ENCODE data around the gene CRYBA4. TPM values are rescaled to one million over a fixed set of nuclear protein-coding genes. Genes with fewer than 3 reads are reported as not detected.

The CRYBA4 gene
- polyA plus RNA-seq, 1 of the 3 experiments (the other 2 are of a cell fraction) = not detected

DNA sequence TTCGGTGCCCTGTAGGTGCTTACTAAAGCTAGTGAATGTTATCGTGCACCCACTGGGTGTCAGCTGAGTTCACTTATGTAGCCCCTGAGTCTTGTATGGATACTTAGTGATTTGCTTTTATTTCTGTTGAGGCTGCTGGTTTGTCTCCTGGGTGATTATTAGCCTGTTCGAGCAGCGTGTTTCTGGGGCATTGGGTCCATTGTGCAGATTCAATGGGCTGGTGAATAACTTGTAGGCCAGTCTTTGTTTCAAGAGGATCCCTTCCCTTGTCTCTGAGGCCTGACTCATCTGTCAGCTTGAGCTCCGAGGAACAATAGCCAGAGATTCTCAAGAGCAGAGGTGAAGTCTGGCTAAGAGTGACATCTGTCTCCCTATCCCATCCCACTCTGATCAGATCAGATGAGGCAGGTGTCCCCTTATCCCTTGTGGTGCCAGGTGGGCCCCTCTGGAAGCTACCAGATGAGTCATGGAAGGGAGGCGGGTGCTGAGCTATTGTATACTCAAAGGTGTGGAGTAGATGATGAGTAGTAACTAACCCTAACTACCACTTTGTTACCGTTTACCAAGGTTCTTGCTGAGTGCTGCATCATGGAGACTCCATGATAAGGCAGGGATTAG is 39.3 kb downstream of the CRYBA4 start:
- 85% methylated on average over 5 of the region's 7 CpGs for WGBS (ENCODE audit: low lambda C conversion rate)
- Histone ChIP-seq H3F3A (replicated peaks; ENCODE audit: insufficient read depth) (peaks cover 11% of the 10 kb centered on the region), H3K9ac (no peak overlapping the region), H3K27ac (ENCODE audit: low read depth in 2 of 2, low read length in 1 of 2) (no peak overlapping the region), H3K27me3 (ENCODE audit: insufficient read depth) (no peaks in the 10 kb centered on the region), H3K9me2 (no peaks in the 10 kb centered on the region), H3K4me2 (no peak overlapping the region), H4K20me1 (ENCODE audit: insufficient read depth) (no peaks in the 10 kb centered on the region), H3K79me2 (ENCODE audit: insufficient read depth) (no peaks in the 10 kb centered on the region), H3K9me3 (no peaks in the 10 kb centered on the region), H3K4me1 (ENCODE audit: control insufficient read depth in 1 of 2, insufficient read depth in 2 of 2, low read depth in 1 of 2, low read length in 1 of 2) (peaks cover 7% of the 10 kb centered on the region in 2 experiments; a peak in 2 of 4 replicates), H3K36me3 (replicated peaks in 1 of 2; ENCODE audit: control insufficient read depth in 1 of 2, insufficient read depth in 2 of 2, low read length in 1 of 2) (no peaks in the 10 kb centered on the region), H2AFZ (ENCODE audit: low read depth) (no peak overlapping the region), H3K4me3 (ENCODE audit: low read depth in 2 of 2, low read length in 1 of 2) (no peak overlapping the region)
- POLR2A ChIA-PET = no interaction called here
- TF ChIP-seq RAD21 (IDR thresholded peaks at IDR 0.05; ENCODE audit: low read length) = no peak
- TF ChIP-seq, protein P1, sequence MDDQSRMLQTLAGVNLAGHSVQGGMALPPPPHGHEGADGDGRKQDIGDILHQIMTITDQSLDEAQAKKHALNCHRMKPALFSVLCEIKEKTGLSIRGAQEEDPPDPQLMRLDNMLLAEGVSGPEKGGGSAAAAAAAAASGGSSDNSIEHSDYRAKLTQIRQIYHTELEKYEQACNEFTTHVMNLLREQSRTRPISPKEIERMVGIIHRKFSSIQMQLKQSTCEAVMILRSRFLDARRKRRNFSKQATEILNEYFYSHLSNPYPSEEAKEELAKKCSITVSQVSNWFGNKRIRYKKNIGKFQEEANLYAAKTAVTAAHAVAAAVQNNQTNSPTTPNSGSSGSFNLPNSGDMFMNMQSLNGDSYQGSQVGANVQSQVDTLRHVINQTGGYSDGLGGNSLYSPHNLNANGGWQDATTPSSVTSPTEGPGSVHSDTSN (IDR thresholded peaks at IDR 0.05) = peak; percentile 30; the same call in 1 of the 2 replicates
- CTCF ChIA-PET = interaction anchor here (2.2 kb wide), 1 partner anchor 8 kb away, joined by 6 read pairs; no protein-coding TSS in a partner anchor
- DNase-seq = no peak

DNA sequence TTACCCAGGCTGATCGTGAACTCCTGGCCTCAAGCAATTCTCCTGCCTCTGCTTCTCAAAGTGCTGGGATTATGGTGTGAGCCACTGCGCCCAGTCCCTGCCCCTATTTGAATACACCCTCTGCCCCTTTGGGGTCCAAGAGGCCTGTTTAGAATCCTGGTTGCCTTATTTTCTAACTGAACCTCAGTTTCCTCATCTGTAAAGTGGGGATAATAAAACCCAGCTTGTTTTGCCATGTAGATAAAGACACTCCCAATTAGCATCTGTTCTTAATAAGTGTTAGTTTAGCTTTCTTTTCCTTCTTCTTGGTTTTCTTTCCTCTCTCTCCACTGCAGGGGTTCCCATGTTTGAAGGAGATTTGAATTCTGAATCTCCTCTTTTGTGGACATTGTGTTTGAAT is 40.4 kb downstream of the CRYBA4 start:
- Histone ChIP-seq H3K36me3 (replicated peaks in 1 of 2; ENCODE audit: control insufficient read depth in 1 of 2, insufficient read depth in 2 of 2, low read length in 1 of 2) (no peaks in the 10 kb centered on the region), H3K79me2 (ENCODE audit: insufficient read depth) (no peaks in the 10 kb centered on the region), H4K20me1 (ENCODE audit: insufficient read depth) (no peaks in the 10 kb centered on the region), H3K4me2 (no peak overlapping the region), H2AFZ (ENCODE audit: low read depth) (no peak overlapping the region), H3K9me3 (no peaks in the 10 kb centered on the region), H3K9me2 (no peaks in the 10 kb centered on the region), H3K27me3 (ENCODE audit: insufficient read depth) (no peaks in the 10 kb centered on the region), H3K4me3 (ENCODE audit: low read depth in 2 of 2, low read length in 1 of 2) (no peak overlapping the region), H3K4me1 (ENCODE audit: control insufficient read depth in 1 of 2, insufficient read depth in 2 of 2, low read depth in 1 of 2, low read length in 1 of 2) (peaks cover 7 to 10% of the 10 kb centered on the region in 2 experiments; a peak in 2 of 4 replicates), H3F3A (replicated peaks; ENCODE audit: insufficient read depth) (peaks cover 12% of the 10 kb centered on the region), H3K27ac (ENCODE audit: low read depth in 2 of 2, low read length in 1 of 2) (no peak overlapping the region), H3K9ac (no peak overlapping the region)
- WGBS (ENCODE audit: low lambda C conversion rate) = 83% methylated on average over 2 of the region's 2 CpGs
- POLR2A ChIA-PET = no interaction called here
- DNase-seq = no peak
- no peak for TF ChIP-seq RAD21 (IDR thresholded peaks at IDR 0.05; ENCODE audit: low read length)
- no peak for TF ChIP-seq TEAD4 (IDR thresholded peaks at IDR 0.05; ENCODE audit: borderline replicate concordance, insufficient read depth)
- TF ChIP-seq, protein P2, sequence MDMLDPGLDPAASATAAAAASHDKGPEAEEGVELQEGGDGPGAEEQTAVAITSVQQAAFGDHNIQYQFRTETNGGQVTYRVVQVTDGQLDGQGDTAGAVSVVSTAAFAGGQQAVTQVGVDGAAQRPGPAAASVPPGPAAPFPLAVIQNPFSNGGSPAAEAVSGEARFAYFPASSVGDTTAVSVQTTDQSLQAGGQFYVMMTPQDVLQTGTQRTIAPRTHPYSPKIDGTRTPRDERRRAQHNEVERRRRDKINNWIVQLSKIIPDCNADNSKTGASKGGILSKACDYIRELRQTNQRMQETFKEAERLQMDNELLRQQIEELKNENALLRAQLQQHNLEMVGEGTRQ (IDR thresholded peaks at IDR 0.05; ENCODE audit: borderline replicate concordance, low read depth, low read length) = no peak
- TF ChIP-seq, protein P3, sequence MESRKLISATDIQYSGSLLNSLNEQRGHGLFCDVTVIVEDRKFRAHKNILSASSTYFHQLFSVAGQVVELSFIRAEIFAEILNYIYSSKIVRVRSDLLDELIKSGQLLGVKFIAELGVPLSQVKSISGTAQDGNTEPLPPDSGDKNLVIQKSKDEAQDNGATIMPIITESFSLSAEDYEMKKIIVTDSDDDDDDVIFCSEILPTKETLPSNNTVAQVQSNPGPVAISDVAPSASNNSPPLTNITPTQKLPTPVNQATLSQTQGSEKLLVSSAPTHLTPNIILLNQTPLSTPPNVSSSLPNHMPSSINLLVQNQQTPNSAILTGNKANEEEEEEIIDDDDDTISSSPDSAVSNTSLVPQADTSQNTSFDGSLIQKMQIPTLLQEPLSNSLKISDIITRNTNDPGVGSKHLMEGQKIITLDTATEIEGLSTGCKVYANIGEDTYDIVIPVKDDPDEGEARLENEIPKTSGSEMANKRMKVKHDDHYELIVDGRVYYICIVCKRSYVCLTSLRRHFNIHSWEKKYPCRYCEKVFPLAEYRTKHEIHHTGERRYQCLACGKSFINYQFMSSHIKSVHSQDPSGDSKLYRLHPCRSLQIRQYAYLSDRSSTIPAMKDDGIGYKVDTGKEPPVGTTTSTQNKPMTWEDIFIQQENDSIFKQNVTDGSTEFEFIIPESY (IDR thresholded peaks at IDR 0.05; ENCODE audit: borderline replicate concordance, low read depth) = no peak
- TF ChIP-seq CHD2 (IDR thresholded peaks at IDR 0.05; ENCODE audit: low read length, partially characterized antibody) = no peak
- TF ChIP-seq FOXM1 (IDR thresholded peaks at IDR 0.05; ENCODE audit: low read depth) = no peak
- TF ChIP-seq GATA2 (CRISPR knock-in tag; IDR thresholded peaks at IDR 0.05) = no peak
- no peak for TF ChIP-seq RCOR1 (IDR thresholded peaks at IDR 0.05; ENCODE audit: low read length)
- CTCF ChIA-PET = interaction anchor here (1.4 kb wide), 1 partner anchor 298 kb away, joined by 4 read pairs; no protein-coding TSS in a partner anchor
